Activated CD4-positive, alpha-beta T cell treated with anti-CD3 and anti-CD28 coated beads, Interleukin-2, amount 10 ng/mL, durations not matched to agents 24 days and 14 days (primary cell): Measurements from ENCODE around the gene TRMT61B. TPM values are rescaled to one million over a fixed set of nuclear protein-coding genes. Genes with fewer than 3 reads are reported as not detected.
A peak's percentile ranks its signal among the peaks of the same experiment; 100 is the strongest.

Source experiments
- DNase-seq: peaks from one replicate; pipeline ENCODE4 v3.0.0; 2022
- H3K27ac Mint-ChIP-seq: one replicate; pipeline ENCODE4 v1.8.0; 2022; ENCODE audit warnings: mild to moderate bottlenecking, mixed read lengths
- H3K27me3 Mint-ChIP-seq: one replicate; pipeline ENCODE4 v1.8.0; 2022; ENCODE audit warnings: mixed read lengths
- H3K36me3 Mint-ChIP-seq: one replicate; pipeline ENCODE4 v1.8.0; 2022; ENCODE audit warnings: low read depth, mild to moderate bottlenecking, mixed read lengths
- H3K4me1 Mint-ChIP-seq: one replicate; pipeline ENCODE4 v1.8.0; 2021; ENCODE audit warnings: mixed read lengths
- H3K4me3 Mint-ChIP-seq: one replicate; pipeline ENCODE4 v1.8.0; 2022; ENCODE audit warnings: mild to moderate bottlenecking, moderate library complexity, mixed read lengths
- H3K9me3 Mint-ChIP-seq: one replicate; pipeline ENCODE4 v1.8.0; 2021; ENCODE audit warnings: mixed read lengths
- intact Hi-C: fragments of 100-400 bp; cut with micrococcal nuclease; formaldehyde crosslinking; loops from one replicate; pipeline ENCODE4 v1.15.1; 2023
- total RNA-seq: library from RNA; stranded (reverse); gene quantifications from 2 replicates; pipeline ENCODE4 v1.2.3, GENCODE V29; 2022

TRMT61B gene
- total RNA-seq = 18.9 and 20.1 TPM in 2 replicates

- peak; percentile 100 for DNase-seq
- intact Hi-C loops = loop anchor here (1.0 to 10.0 kb wide), 4 partner anchors 24 to 1277 kb away; partner anchors contain the start of genes WDR43 and YPEL5
- Mint-ChIP-seq H3K27me3 (peaks cover 9% of the 10 kb centered on the region), H3K4me1 (peaks cover 20% of the 10 kb centered on the region), H3K4me3 (peak within 1 kb of the TSS; percentile 94), H3K27ac (peak within 1 kb of the TSS; percentile 97), H3K9me3 (no peaks in the 10 kb centered on the region), H3K36me3 (peaks cover 14% of the 10 kb centered on the region)
Measured at GRCh38 chr2:28870146-28870891, at the start of gene TRMT61B. Gene TRMT61B, minus strand, starts transcription at chr2:28870309. Its CDS starts 32 bp downstream, at chr2:28870277.

- peaks cover 10% of the 10 kb centered on the region for H3K4me1 Mint-ChIP-seq
- intact Hi-C loops = no loop called here
- no peaks in the 10 kb centered on the region for H3K9me3 Mint-ChIP-seq
- H3K27me3 Mint-ChIP-seq = no peaks in the 10 kb centered on the region
- H3K27ac Mint-ChIP-seq = peak overlapping the region; percentile 12
- no peak overlapping the region for H3K4me3 Mint-ChIP-seq
- no peak for DNase-seq
- H3K36me3 Mint-ChIP-seq = peaks cover 60% of the 10 kb centered on the region
Measured at GRCh38 chr2:28915939-28916338, 45.8 kb upstream of the TRMT61B start.

- H3K4me1 Mint-ChIP-seq = peaks cover 18% of the 10 kb centered on the region
- H3K27me3 Mint-ChIP-seq = no peaks in the 10 kb centered on the region
- no peak for DNase-seq
- intact Hi-C loops = no loop called here
- H3K9me3 Mint-ChIP-seq = no peaks in the 10 kb centered on the region
- H3K27ac Mint-ChIP-seq = no peak overlapping the region
- H3K36me3 Mint-ChIP-seq = peaks cover 70% of the 10 kb centered on the region
- H3K4me3 Mint-ChIP-seq = no peak overlapping the region
Measured at GRCh38 chr2:28909655-28910353, 39.7 kb upstream of the TRMT61B start.

- H3K36me3 Mint-ChIP-seq = peaks cover 67% of the 10 kb centered on the region
- DNase-seq = no peak
- no peaks in the 10 kb centered on the region for H3K27me3 Mint-ChIP-seq
- H3K4me3 Mint-ChIP-seq = no peak overlapping the region
- intact Hi-C loops = no loop called here
- no peaks in the 10 kb centered on the region for H3K9me3 Mint-ChIP-seq
- peaks cover 23% of the 10 kb centered on the region for H3K4me1 Mint-ChIP-seq
- no peak overlapping the region for H3K27ac Mint-ChIP-seq
Measured at GRCh38 chr2:28908172-28908571, 38.1 kb upstream of the TRMT61B start.

- H3K36me3 Mint-ChIP-seq = peaks cover 66% of the 10 kb centered on the region
- no peak for DNase-seq
- no peak overlapping the region for H3K27ac Mint-ChIP-seq
- H3K9me3 Mint-ChIP-seq = no peaks in the 10 kb centered on the region
- H3K4me3 Mint-ChIP-seq = no peak overlapping the region
- no peaks in the 10 kb centered on the region for H3K27me3 Mint-ChIP-seq
- H3K4me1 Mint-ChIP-seq = peaks cover 23% of the 10 kb centered on the region
- intact Hi-C loops = no loop called here
Measured at GRCh38 chr2:28906821-28907220, 36.7 kb upstream of the TRMT61B start.

- no peaks in the 10 kb centered on the region for H3K27me3 Mint-ChIP-seq
- H3K4me3 Mint-ChIP-seq = no peak overlapping the region
- H3K27ac Mint-ChIP-seq = no peak overlapping the region
- H3K9me3 Mint-ChIP-seq = no peaks in the 10 kb centered on the region
- intact Hi-C loops = no loop called here
- peaks cover 66% of the 10 kb centered on the region for H3K36me3 Mint-ChIP-seq
- DNase-seq = no peak
- peaks cover 25% of the 10 kb centered on the region for H3K4me1 Mint-ChIP-seq
Measured at GRCh38 chr2:28906376-28906775, 36.3 kb upstream of the TRMT61B start.

GRCh38 chr2:28905533-28905932, 35.4 kb upstream of the TRMT61B start:
- Mint-ChIP-seq H3K27me3 (no peaks in the 10 kb centered on the region), H3K36me3 (peaks cover 69% of the 10 kb centered on the region), H3K4me1 (peaks cover 30% of the 10 kb centered on the region), H3K4me3 (no peak overlapping the region), H3K9me3 (no peaks in the 10 kb centered on the region), H3K27ac (no peak overlapping the region)
- DNase-seq = no peak
- intact Hi-C loops = no loop called here

- DNase-seq = no peak
- intact Hi-C loops = no loop called here
- Mint-ChIP-seq H3K4me1 (peaks cover 29% of the 10 kb centered on the region), H3K4me3 (no peak overlapping the region), H3K27ac (peak overlapping the region; percentile 0), H3K27me3 (no peaks in the 10 kb centered on the region), H3K9me3 (no peaks in the 10 kb centered on the region), H3K36me3 (peaks cover 64% of the 10 kb centered on the region)
Measured at GRCh38 chr2:28904802-28905457, 34.8 kb upstream of the TRMT61B start.

GRCh38 chr2:28904295-28904694, 34.2 kb upstream of the TRMT61B start:
- H3K9me3 Mint-ChIP-seq = no peaks in the 10 kb centered on the region
- H3K36me3 Mint-ChIP-seq = peaks cover 58% of the 10 kb centered on the region
- intact Hi-C loops = no loop called here
- DNase-seq = no peak
- peaks cover 31% of the 10 kb centered on the region for H3K4me1 Mint-ChIP-seq
- H3K4me3 Mint-ChIP-seq = no peak overlapping the region
- no peaks in the 10 kb centered on the region for H3K27me3 Mint-ChIP-seq
- peak overlapping the region; percentile 12 for H3K27ac Mint-ChIP-seq

- peaks cover 48% of the 10 kb centered on the region for H3K36me3 Mint-ChIP-seq
- no peak overlapping the region for H3K4me3 Mint-ChIP-seq
- DNase-seq = no peak
- intact Hi-C loops = no loop called here
- H3K9me3 Mint-ChIP-seq = no peaks in the 10 kb centered on the region
- no peaks in the 10 kb centered on the region for H3K27me3 Mint-ChIP-seq
- H3K27ac Mint-ChIP-seq = no peak overlapping the region
- H3K4me1 Mint-ChIP-seq = peaks cover 41% of the 10 kb centered on the region
Measured at GRCh38 chr2:28902584-28902983, 32.5 kb upstream of the TRMT61B start.

- Mint-ChIP-seq H3K27me3 (no peaks in the 10 kb centered on the region), H3K9me3 (no peaks in the 10 kb centered on the region), H3K36me3 (peaks cover 48% of the 10 kb centered on the region), H3K4me1 (peaks cover 47% of the 10 kb centered on the region), H3K4me3 (no peak overlapping the region), H3K27ac (no peak overlapping the region)
- intact Hi-C loops = no loop called here
- DNase-seq = no peak
Measured at GRCh38 chr2:28901841-28902240, 31.7 kb upstream of the TRMT61B start.

GRCh38 chr2:28901202-28901601, 31.1 kb upstream of the TRMT61B start:
- H3K36me3 Mint-ChIP-seq = peaks cover 46% of the 10 kb centered on the region
- no peaks in the 10 kb centered on the region for H3K9me3 Mint-ChIP-seq
- intact Hi-C loops = no loop called here
- peaks cover 51% of the 10 kb centered on the region for H3K4me1 Mint-ChIP-seq
- H3K27me3 Mint-ChIP-seq = no peaks in the 10 kb centered on the region
- H3K4me3 Mint-ChIP-seq = no peak overlapping the region
- no peak overlapping the region for H3K27ac Mint-ChIP-seq
- no peak for DNase-seq

- intact Hi-C loops = loop anchor here (5.0 to 10.0 kb wide), 2 partner anchors 76 to 117 kb away; no protein-coding TSS in a partner anchor
- Mint-ChIP-seq H3K27me3 (no peaks in the 10 kb centered on the region), H3K27ac (peak overlapping the region; percentile 13), H3K9me3 (no peaks in the 10 kb centered on the region), H3K36me3 (peaks cover 37% of the 10 kb centered on the region), H3K4me1 (peaks cover 45% of the 10 kb centered on the region), H3K4me3 (peak overlapping the region; percentile 72)
- no peak for DNase-seq
Measured at GRCh38 chr2:28898048-28898447, 27.9 kb upstream of the TRMT61B start.

GRCh38 chr2:28896906-28897305, 26.8 kb upstream of the TRMT61B start:
- peaks cover 42% of the 10 kb centered on the region for H3K4me1 Mint-ChIP-seq
- no peaks in the 10 kb centered on the region for H3K9me3 Mint-ChIP-seq
- peaks cover 31% of the 10 kb centered on the region for H3K36me3 Mint-ChIP-seq
- H3K27ac Mint-ChIP-seq = no peak overlapping the region
- no peaks in the 10 kb centered on the region for H3K27me3 Mint-ChIP-seq
- intact Hi-C loops = loop anchor here (5.0 to 10.0 kb wide), 2 partner anchors 75 to 118 kb away; no protein-coding TSS in a partner anchor
- no peak for DNase-seq
- peak overlapping the region; percentile 99 for H3K4me3 Mint-ChIP-seq
